A549 (cell line): ENCODE data around the gene DOP1A. TPM values are rescaled to one million over a fixed set of nuclear protein-coding genes. Genes with fewer than 3 reads are reported as not detected.

Source experiments
- ATAC-seq, 2 experiments: fragments of 200-7000 bp in 1 of 2; fragments of >200 bp in 1 of 2; cut with Nextera tagmentation in 1 of 2; cut with Tn5 transposase in 1 of 2; 3 replicates each; pipeline versions ENCODE4 v1.8.0 to v1.9.1; 2018 to 2020; ENCODE audit warnings: mild to moderate bottlenecking in 1 of 2, moderate library complexity in 1 of 2
- CTCF ChIA-PET: fragments of 300-600 bp; sonication (Branson Sonifier 250); formaldehyde crosslinking; extraction: SDS; loops from one replicate; lab custom pipeline; 2021; ENCODE audit warnings: antibody characterized with exemption, inconsistent platforms; lab: Yijun Ruan, JAX
- POLR2A ChIA-PET: fragments of 350-600 bp; formaldehyde crosslinking; extraction: SDS; loops from one replicate; lab custom pipeline; 2021; ENCODE audit warnings: antibody characterized with exemption, inconsistent platforms; lab: Yijun Ruan, JAX
- DNase-seq, 2 experiments: peaks; one replicate each; pipeline versions ENCODE4 v3.0.0 to v3.0.0-alpha.2; 2011 to 2016; ENCODE audit warnings: low read depth in 1 of 2, low spot score in 1 of 2
- FAIRE-seq: peaks from 2 replicates; lab custom pipeline; 2011; peaks lifted over from hg19 to GRCh38; lab: Jason Lieb, UNC
- H3K27ac ChIP-seq, 2 experiments: fragments of >200 bp; sonication (Bioruptor Twin); formaldehyde crosslinking; 3 replicates each; pipeline ENCODE4 v1.5.1; 2016 to 2017
- H3K4me1 ChIP-seq: fragments of >200 bp; sonication (Bioruptor Twin); formaldehyde crosslinking; 3 replicates; pipeline ENCODE4 v1.6.1; 2016
- H3K4me2 ChIP-seq: fragments of >200 bp; sonication (Bioruptor Twin); formaldehyde crosslinking; 3 replicates; pipeline ENCODE4 v1.6.1; 2016
- H3K4me3 ChIP-seq: fragments of >200 bp; sonication (Bioruptor Twin); formaldehyde crosslinking; 3 replicates; pipeline ENCODE4 v1.5.1; 2016
- H3K9me3 ChIP-seq: fragments of >200 bp; sonication (Bioruptor Twin); formaldehyde crosslinking; 3 replicates; pipeline ENCODE4 v1.6.1; 2016
- CTCF ChIP-seq: fragments of >200 bp; sonication (Bioruptor Twin); formaldehyde crosslinking; IDR thresholded peaks from 3 replicates; pipeline ENCODE4 v1.5.1; 2016
- E2F6 ChIP-seq: IDR thresholded peaks from 2 replicates; pipeline ENCODE4 v1.6.1; 2012; ENCODE audit warnings: low read depth, borderline replicate concordance
- EHF ChIP-seq: fragments of 250-450 bp; sonication (Bioruptor Pico); IDR thresholded peaks from 2 replicates; pipeline ENCODE4 v1.5.0; 2020; ENCODE audit warnings: mild to moderate bottlenecking
- EHMT2 ChIP-seq: fragments of 200-600 bp; sonication (generic); IDR thresholded peaks from 2 replicates; pipeline ENCODE4 v1.6.1; 2016; ENCODE audit warnings: antibody characterized with exemption, low read depth, mild to moderate bottlenecking, moderate library complexity
- FOSL2 ChIP-seq, 2 experiments: fragments of 450-650 bp in 1 of 2; fragments of >200 bp in 1 of 2; sonication (Bioruptor Twin) in 1 of 2; formaldehyde crosslinking; IDR thresholded peaks; 2 replicates each; pipeline versions ENCODE4 v1.5.0 to v1.6.1; 2016 to 2020; ENCODE audit warnings: mild to moderate bottlenecking in 1 of 2, moderate library complexity in 1 of 2
- FOXS1 ChIP-seq: fragments of 250-450 bp; sonication (Bioruptor Pico); IDR thresholded peaks from 2 replicates; pipeline ENCODE4 v1.5.0; 2020; ENCODE audit warnings: mild to moderate bottlenecking, moderate library complexity
- HOXA7 ChIP-seq: fragments of 250-450 bp; sonication (Bioruptor Pico); IDR thresholded peaks from 2 replicates; pipeline ENCODE4 v1.5.0; 2020; ENCODE audit warnings: mild to moderate bottlenecking, moderate library complexity
- KDM1A ChIP-seq: fragments of 200-600 bp; sonication (generic); IDR thresholded peaks from 2 replicates; pipeline ENCODE4 v1.6.1; 2016; ENCODE audit warnings: low read depth, mild to moderate bottlenecking
- MAX ChIP-seq: IDR thresholded peaks from 2 replicates; pipeline ENCODE4 v1.6.1; 2012
- MAZ ChIP-seq: fragments of 150-350 bp; IDR thresholded peaks from 2 replicates; pipeline ENCODE4 v1.6.1; 2014; ENCODE audit warnings: antibody characterized with exemption, low read depth, low read length, borderline replicate concordance
- MYC ChIP-seq: IDR thresholded peaks from 2 replicates; pipeline ENCODE4 v1.6.1; 2012; ENCODE audit warnings: mild to moderate bottlenecking, inconsistent platforms, low read length, improper control_type of control experiment, borderline replicate concordance
- NPAS2 ChIP-seq: fragments of 250-450 bp; sonication (Bioruptor Pico); IDR thresholded peaks from 2 replicates; pipeline ENCODE4 v1.8.0; 2022; ENCODE audit warnings: mild to moderate bottlenecking, moderate library complexity, borderline replicate concordance
- PBX3 ChIP-seq: IDR thresholded peaks from 2 replicates; pipeline ENCODE4 v1.6.1; 2012
- PHF8 ChIP-seq: fragments of 200-600 bp; sonication (generic); IDR thresholded peaks from 2 replicates; pipeline ENCODE4 v1.6.1; 2016; ENCODE audit warnings: low read depth, mild to moderate bottlenecking, antibody characterized with exemption, moderate library complexity, borderline replicate concordance
- POLR2A ChIP-seq: IDR thresholded peaks from 2 replicates; pipeline ENCODE4 v1.6.1; 2012; ENCODE audit warnings: mild to moderate bottlenecking, low read length
- RAD21 ChIP-seq, 2 experiments: fragments of >200 bp in 1 of 2; sonication (Bioruptor Twin) in 1 of 2; formaldehyde crosslinking in 1 of 2; IDR thresholded peaks in 1 of 2; conservative IDR thresholded peaks in 1 of 2; 2 replicates in 1 of 2; 3 replicates in 1 of 2; pipeline ENCODE4 v1.6.1; 2012 to 2018; ENCODE audit warnings: inconsistent platforms in 1 of 2
- RFX5 ChIP-seq: fragments of 450-650 bp; IDR thresholded peaks from 2 replicates; pipeline ENCODE4 v1.7.1; 2014; ENCODE audit warnings: antibody characterized with exemption, mild to moderate bottlenecking, moderate library complexity
- RNF2 ChIP-seq: fragments of 200-600 bp; sonication (generic); IDR thresholded peaks from 2 replicates; pipeline ENCODE4 v1.6.1; 2016; ENCODE audit warnings: low read depth, mild to moderate bottlenecking, antibody characterized with exemption, moderate library complexity, borderline replicate concordance
- SMC3 ChIP-seq: fragments of >200 bp; sonication (Bioruptor Twin); formaldehyde crosslinking; IDR thresholded peaks from 3 replicates; pipeline ENCODE4 v1.6.1; 2018; ENCODE audit warnings: inconsistent platforms
- SREBF2 ChIP-seq: fragments of 450-650 bp; IDR thresholded peaks from 2 replicates; pipeline ENCODE4 v1.6.1; 2014; ENCODE audit warnings: mild to moderate bottlenecking, moderate library complexity
- USF2 ChIP-seq: fragments of 450-650 bp; IDR thresholded peaks from 2 replicates; pipeline ENCODE4 v1.6.1; 2014; ENCODE audit warnings: antibody characterized with exemption
- ZC3H11A ChIP-seq: fragments of 450-650 bp; IDR thresholded peaks from 2 replicates; pipeline ENCODE4 v1.6.1; 2014; ENCODE audit warnings: antibody characterized with exemption, mild to moderate bottlenecking
- WGBS: methylation state at CpG from one replicate; pipeline ENCODE4 v1.1.6; 2017; ENCODE audit errors: missing lambda C conversion rate; 5-methylcytosine and 5-hydroxymethylcytosine counted together
- polyA minus RNA-seq: library from RNA; depleted of rRNA, polyadenylated mRNA; stranded (reverse); fragments of >200 nt; gene quantifications from 2 replicates; pipeline ENCODE4 v1.2.3, GENCODE V29; 2011; rRNA and poly(A)+ RNA removed
- polyA plus RNA-seq, 4 experiments: library from polyadenylated mRNA; depleted of rRNA in 3 of 4; stranded (reverse); fragments of >200 nt; fragmentation: RNase III in 1 of 4; extraction: RNeasy Plus Mini Kit Qiagen cat#74134 plus additional on column Dnase treatment in 1 of 4; gene quantifications; 2 replicates in 3 of 4; 3 replicates in 1 of 4; pipeline ENCODE4 v1.2.3, GENCODE V29; 2011 to 2017

Gene DOP1A
- polyA plus RNA-seq (2011; rRNA removed) = 5.9 and 7.0 TPM in 2 replicates
- polyA plus RNA-seq (2012; cell fraction: cytosol; rRNA removed) = 0.67 and 0.79 TPM in 2 replicates
- polyA plus RNA-seq (2012; cell fraction: nucleus; rRNA removed) = 1.3 and 2.4 TPM in 2 replicates
- 2.2 to 2.6 TPM (median 2.5 TPM) in 3 replicates for polyA plus RNA-seq (2017; fragmentation: RNase III; extraction: RNeasy Plus Mini Kit Qiagen cat#74134 plus additional on column Dnase treatment)
- polyA minus RNA-seq = 6.7 and 8.4 TPM in 2 replicates

GRCh38 chr6:83067448-83068439 lies at the start of gene DOP1A:
TSS of gene DOP1A (plus strand) at chr6:83067671. CDS start at chr6:83096978, 29,307 bp downstream.
- CTCF ChIA-PET = interaction anchor here (0.6 to 5.6 kb wide), 36 partner anchors 8 to 878 kb away, joined by 3 to 93 read pairs (median 4); partner anchors contain the start of genes PRSS35 and TPBG
- H3K9me3 ChIP-seq = no peaks in the 10 kb centered on the region
- FAIRE-seq = no peak
- TF ChIP-seq SREBF2 = no peak
- peak; percentile 56; the same call in 1 of the 2 replicates for TF ChIP-seq E2F6
- TF ChIP-seq PHF8 = peak; percentile 63
- peak; percentile 79 to 83 for TF ChIP-seq RAD21 (conservative IDR thresholded peaks at IDR 0.05 in 1 of 2, IDR thresholded peaks at IDR 0.05 in 1 of 2)
- TF ChIP-seq MAX = peak; percentile 73
- TF ChIP-seq FOXS1 (CRISPR knock-in tag) = no peak
- TF ChIP-seq KDM1A = no peak
- TF ChIP-seq CTCF = peak; percentile 83
- TF ChIP-seq MAZ = 0 out of 2 replicates have a peak, but pooled peaks have one; percentile 55
- peak; percentile 67 for TF ChIP-seq SMC3
- TF ChIP-seq RNF2 = no peak
- peak; percentile 21; the same call in 1 of the 2 replicates for TF ChIP-seq POLR2A
- no peak for TF ChIP-seq NPAS2 (CRISPR knock-in tag)
- TF ChIP-seq, all 56 proteins: peak for 8
- peak; percentile 94 to 96 for ATAC-seq
- peak within 1 kb of the TSS; percentile 92 for H3K4me3 ChIP-seq
- WGBS = 4% methylated on average over 17 of the region's 78 CpGs
- DNase-seq = peak; percentile 73 to 90
- POLR2A ChIA-PET = interaction anchor here (1.0 kb wide), 1 partner anchor 819 kb away, joined by 4 read pairs; no protein-coding TSS in a partner anchor
- H3K4me1 ChIP-seq = peaks cover 11% of the 10 kb centered on the region; the same call in 1 of the 3 replicates
- H3K4me2 ChIP-seq = peak within 1 kb of the TSS; percentile 89
- H3K27ac ChIP-seq = peak within 1 kb of the TSS; percentile 72 to 88

GRCh38 chr6:83019741-83020140 lies 47.7 kb upstream of the DOP1A start:
- ATAC-seq (no peak), DNase-seq (no peak), FAIRE-seq (no peak)
- Histone ChIP-seq H3K27ac (no peak overlapping the region), H3K4me3 (no peak overlapping the region), H3K4me1 (no peaks in the 10 kb centered on the region), H3K4me2 (no peak overlapping the region), H3K9me3 (no peaks in the 10 kb centered on the region)
- CTCF ChIA-PET = no interaction called here
- POLR2A ChIA-PET = no interaction called here
- WGBS = 98% methylated on average over 4 of the region's 4 CpGs
- TF ChIP-seq MAX (no peak), MYC (no peak), HOXA7 (CRISPR knock-in tag) (no peak), PHF8 (no peak), PBX3 (no peak), EHF (CRISPR knock-in tag) (no peak), RAD21 (conservative IDR thresholded peaks at IDR 0.05 in 1 of 2, IDR thresholded peaks at IDR 0.05 in 1 of 2) (no peak), E2F6 (no peak), RFX5 (no peak), EHMT2 (no peak), ZC3H11A (no peak), USF2 (no peak), FOSL2 (IDR thresholded peaks at IDR 0.05) (no peak), FOSL2 (CRISPR knock-in tag; IDR thresholded peaks at IDR 0.05) (no peak)
